SK-N-SH treated with all-trans-retinoic acid at 6 μM for 48 hours (cell line): ENCODE results near the gene KIF13A.
A peak's percentile ranks its signal among the peaks of the same experiment; 100 is the strongest.

Experiments used
- ATAC-seq: fragments of 200-7000 bp; cut with Tn5 transposase; 3 replicates; pipeline ENCODE4 v1.9.1; 2020; ENCODE audit warnings: mild to moderate bottlenecking, moderate library complexity
- ARNTL ChIP-seq: fragments of 450-650 bp; formaldehyde crosslinking; IDR thresholded peaks from 2 replicates; pipeline ENCODE4 v1.5.0; 2020; ENCODE audit warnings: low read depth, mild to moderate bottlenecking, moderate library complexity, borderline replicate concordance
- BACH2 ChIP-seq: fragments of 250-450 bp; sonication (Bioruptor Pico); IDR thresholded peaks from 2 replicates; pipeline ENCODE4 v1.9.0; 2021; ENCODE audit warnings: mild to moderate bottlenecking, borderline replicate concordance
- CREB5 ChIP-seq: fragments of 250-450 bp; sonication (Bioruptor Pico); IDR thresholded peaks from 2 replicates; pipeline ENCODE4 v1.5.1; 2020; ENCODE audit warnings: low read depth, mild to moderate bottlenecking, moderate library complexity
- CSRNP3 ChIP-seq: fragments of 250-450 bp; sonication (Bioruptor Pico); IDR thresholded peaks from 2 replicates; pipeline ENCODE4 v1.5.1; 2021; ENCODE audit warnings: mild to moderate bottlenecking, moderate library complexity
- ESRRG ChIP-seq: fragments of 250-450 bp; sonication (Bioruptor Pico); IDR thresholded peaks from 2 replicates; pipeline ENCODE4 v1.6.1; 2021; ENCODE audit warnings: mild to moderate bottlenecking
- GLIS3 ChIP-seq: fragments of 250-450 bp; sonication (Bioruptor Pico); IDR thresholded peaks from 2 replicates; pipeline ENCODE4 v1.5.0; 2020; ENCODE audit warnings: mild to moderate bottlenecking, moderate library complexity
- ISL1 ChIP-seq: fragments of 250-450 bp; sonication (Bioruptor Pico); IDR thresholded peaks from 2 replicates; pipeline ENCODE4 v2.1.2; 2022; ENCODE audit warnings: mild to moderate bottlenecking, moderate library complexity
- OSR1 ChIP-seq: fragments of 250-450 bp; sonication (Bioruptor Pico); IDR thresholded peaks from 2 replicates; pipeline ENCODE4 v1.8.0; 2022; ENCODE audit warnings: moderate library complexity, mild to moderate bottlenecking, inconsistent platforms
- PATZ1 ChIP-seq: fragments of 250-450 bp; sonication (Bioruptor Pico); IDR thresholded peaks from 2 replicates; pipeline ENCODE4 v1.8.0; 2020; ENCODE audit warnings: mild to moderate bottlenecking, moderate library complexity, borderline replicate concordance
- POU6F1 ChIP-seq: fragments of 250-450 bp; sonication (Bioruptor Pico); IDR thresholded peaks from 2 replicates; pipeline ENCODE4 v1.8.0; 2021; ENCODE audit warnings: low read depth, mild to moderate bottlenecking, moderate library complexity, borderline replicate concordance
- PPARA ChIP-seq: fragments of 250-450 bp; sonication (Bioruptor Pico); IDR thresholded peaks from 2 replicates; pipeline ENCODE4 v1.5.0; 2020; ENCODE audit warnings: mild to moderate bottlenecking, borderline replicate concordance
- RARB ChIP-seq: fragments of 250-450 bp; sonication (Bioruptor Pico); IDR thresholded peaks from 2 replicates; pipeline ENCODE4 v1.8.0; 2021; ENCODE audit warnings: mild to moderate bottlenecking, moderate library complexity
- SNAI2 ChIP-seq: fragments of 250-450 bp; sonication (Bioruptor Pico); IDR thresholded peaks from 2 replicates; pipeline ENCODE4 v1.5.0; 2020; ENCODE audit warnings: mild to moderate bottlenecking, moderate library complexity
- TCF4 ChIP-seq: fragments of 250-450 bp; sonication (Bioruptor Pico); IDR thresholded peaks from 2 replicates; pipeline ENCODE4 v1.8.0; 2021; ENCODE audit warnings: mild to moderate bottlenecking, moderate library complexity, borderline replicate concordance
- TOX ChIP-seq: fragments of 250-450 bp; sonication (Bioruptor Pico); IDR thresholded peaks from 2 replicates; pipeline ENCODE4 v1.8.0; 2021; ENCODE audit warnings: mild to moderate bottlenecking, moderate library complexity, borderline replicate concordance
- TSHZ2 ChIP-seq: fragments of 250-450 bp; sonication (Bioruptor Pico); IDR thresholded peaks from 2 replicates; pipeline ENCODE4 v1.5.0; 2020; ENCODE audit warnings: mild to moderate bottlenecking, moderate library complexity
- ZC3H10 ChIP-seq: fragments of 250-450 bp; sonication (Bioruptor Pico); IDR thresholded peaks from 2 replicates; pipeline ENCODE4 v1.5.1; 2021; ENCODE audit warnings: mild to moderate bottlenecking, moderate library complexity
- ZFP3 ChIP-seq: fragments of 250-450 bp; sonication (Bioruptor Pico); IDR thresholded peaks from 2 replicates; pipeline ENCODE4 v1.5.0; 2020; ENCODE audit warnings: mild to moderate bottlenecking, moderate library complexity
- ZFP30 ChIP-seq: fragments of 450-650 bp; formaldehyde crosslinking; IDR thresholded peaks from 2 replicates; pipeline ENCODE4 v1.5.0; 2022; ENCODE audit warnings: mild to moderate bottlenecking, moderate library complexity
- ZNF565 ChIP-seq: fragments of 450-650 bp; formaldehyde crosslinking; conservative IDR thresholded peaks from 2 replicates; pipeline ENCODE4 v1.5.0; 2020; ENCODE audit warnings: low read depth, mild to moderate bottlenecking, moderate library complexity
- ZNF70 ChIP-seq: fragments of 450-650 bp; formaldehyde crosslinking; IDR thresholded peaks from 2 replicates; pipeline ENCODE4 v1.5.0; 2020; ENCODE audit warnings: mild to moderate bottlenecking, moderate library complexity
- ZNF8 ChIP-seq: fragments of 450-650 bp; formaldehyde crosslinking; IDR thresholded peaks from 2 replicates; pipeline ENCODE4 v1.5.0; 2020; ENCODE audit warnings: mild to moderate bottlenecking, moderate library complexity

KIF13A gene

GRCh38 chr6:17962436-17963031, 24.9 kb downstream of the KIF13A start:
- ATAC-seq = peak; percentile 99

GRCh38 chr6:17959302-17959701, 28.1 kb downstream of the KIF13A start:
- ATAC-seq = no peak
- no peak for TF ChIP-seq ZFP30 (CRISPR knock-in tag)
- TF ChIP-seq ZFP3 (CRISPR knock-in tag) = no peak
- no peak for TF ChIP-seq PATZ1 (CRISPR knock-in tag)
- TF ChIP-seq ESRRG (CRISPR knock-in tag) = no peak
- TF ChIP-seq PPARA = no peak
- TF ChIP-seq RARB (CRISPR knock-in tag) = no peak
- TF ChIP-seq ZNF565 (CRISPR knock-in tag) = no peak
- TF ChIP-seq TCF4 (CRISPR knock-in tag) = no peak
- no peak for TF ChIP-seq POU6F1 (CRISPR knock-in tag)
- no peak for TF ChIP-seq TSHZ2 (CRISPR knock-in tag)
- no peak for TF ChIP-seq CREB5 (CRISPR knock-in tag)
- TF ChIP-seq SNAI2 (CRISPR knock-in tag) = no peak
- TF ChIP-seq GLIS3 = no peak
- no peak for TF ChIP-seq OSR1 (CRISPR knock-in tag)
- no peak for TF ChIP-seq ARNTL
- no peak for TF ChIP-seq BACH2
- TF ChIP-seq ZNF70 = no peak

More at GRCh38 chr6:17962436-17963031, 24.9 kb downstream of the KIF13A start:
- TF ChIP-seq TCF4 (CRISPR knock-in tag) (peak; percentile 48; the same call in 1 of the 2 replicates), PATZ1 (CRISPR knock-in tag) (peak; percentile 57; the same call in 1 of the 2 replicates), OSR1 (CRISPR knock-in tag) (no peak), ISL1 (CRISPR knock-in tag) (0 out of 2 replicates have a peak, but pooled peaks have one; percentile 32), ESRRG (CRISPR knock-in tag) (no peak), TOX (CRISPR knock-in tag) (no peak), ZFP3 (CRISPR knock-in tag) (no peak)

- no peak for ATAC-seq
- TF ChIP-seq ISL1 (CRISPR knock-in tag) (no peak), ZNF8 (CRISPR knock-in tag) (no peak), PATZ1 (CRISPR knock-in tag) (no peak), CSRNP3 (CRISPR knock-in tag) (no peak), POU6F1 (CRISPR knock-in tag) (no peak), ZC3H10 (no peak), OSR1 (CRISPR knock-in tag) (no peak), GLIS3 (no peak), ZNF70 (no peak)
Observed at GRCh38 chr6:17957904-17958620, 29.4 kb downstream of the KIF13A start.
